ENCODE data around the gene AMHR2. TPM values are rescaled to one million over a fixed set of nuclear protein-coding genes. Genes with fewer than 3 reads are reported as not detected.
"Not testable (repeated sequence)": the region's sequence is repeated elsewhere in the genome, so short reads cannot be mapped to it uniquely, and the experiment has no call there.

AMHR2 gene
- under 1 TPM in 1 of 4 donors, not detected in 3; 0.23 TPM for total RNA-seq

GRCh38 chr12:53423597-53423996 is at the start of gene AMHR2:
AMHR2 (plus strand) TSS chr12:53423855; CDS start chr12:53423935, 80 bp downstream.
- WGBS: 100% methylated on average over 1 of the region's 1 CpG
- no peak for DNase-seq (ENCODE audit: low spot score in 2 of 2)
- TF ChIP-seq POLR2A (IDR thresholded peaks at IDR 0.05) (no peak), EP300 (IDR thresholded peaks at IDR 0.05) (no peak), POLR2AphosphoS5 (IDR thresholded peaks at IDR 0.05) (no peak), CTCF (IDR thresholded peaks at IDR 0.05) (no peak)
- no peak within 1 kb of the TSS for H3K27ac ChIP-seq
- H3K27me3 ChIP-seq: no peaks in the 10 kb centered on the region
- no peak within 1 kb of the TSS for H3K4me3 ChIP-seq
- peaks cover 8% of the 10 kb centered on the region for H3K4me1 ChIP-seq
- no peaks in the 10 kb centered on the region for H3K36me3 ChIP-seq
- H3K9me3 ChIP-seq: no peaks in the 10 kb centered on the region

GRCh38 chr12:53374277-53374676 is 49.4 kb upstream of the AMHR2 start:
- DNase-seq (ENCODE audit: low spot score in 2 of 2); H3K36me3 ChIP-seq; H3K4me3 ChIP-seq; H3K27me3 ChIP-seq; H3K9me3 ChIP-seq: not testable (repeated sequence)
- Histone ChIP-seq H3K4me1 (peaks cover 49% of the 10 kb centered on the region), H3K27ac (peak overlapping the region; percentile 32)
- 83% methylated on average over 14 of the region's 14 CpGs for WGBS

GRCh38 chr12:53376747-53377146 is 46.9 kb upstream of the AMHR2 start:
- H3K27ac ChIP-seq: no peak overlapping the region
- no peak overlapping the region for H3K4me3 ChIP-seq
- H3K9me3 ChIP-seq: no peaks in the 10 kb centered on the region
- H3K36me3 ChIP-seq: peaks cover 1% of the 10 kb centered on the region
- DNase-seq (ENCODE audit: low spot score in 2 of 2): no peak
- 84% methylated on average over 2 of the region's 2 CpGs for WGBS
- H3K27me3 ChIP-seq: no peaks in the 10 kb centered on the region
- peaks cover 33% of the 10 kb centered on the region for H3K4me1 ChIP-seq
- TF ChIP-seq EP300 (IDR thresholded peaks at IDR 0.05) (no peak), POLR2AphosphoS5 (IDR thresholded peaks at IDR 0.05) (no peak), CTCF (IDR thresholded peaks at IDR 0.05) (no peak), POLR2A (IDR thresholded peaks at IDR 0.05) (no peak)

- H3K9me3 ChIP-seq: no peaks in the 10 kb centered on the region
- no peaks in the 10 kb centered on the region for H3K27me3 ChIP-seq
- no peak overlapping the region for H3K4me3 ChIP-seq
- TF ChIP-seq CTCF (IDR thresholded peaks at IDR 0.05): no peak
- TF ChIP-seq EP300 (IDR thresholded peaks at IDR 0.05): no peak
- TF ChIP-seq POLR2AphosphoS5 (IDR thresholded peaks at IDR 0.05): no peak
- no peak for TF ChIP-seq POLR2A (IDR thresholded peaks at IDR 0.05)
- H3K27ac ChIP-seq: peak overlapping the region; percentile 95
- WGBS: 96% methylated on average over 12 of the region's 12 CpGs
- DNase-seq (ENCODE audit: low spot score in 2 of 2): peak in 1 of 2 donors; percentile 54
- peaks cover 16% of the 10 kb centered on the region for H3K36me3 ChIP-seq
- peaks cover 35% of the 10 kb centered on the region for H3K4me1 ChIP-seq
Observed at GRCh38 chr12:53378222-53378621, 45.4 kb upstream of the AMHR2 start.

- peak overlapping the region; percentile 95 for H3K27ac ChIP-seq
- no peaks in the 10 kb centered on the region for H3K9me3 ChIP-seq
- peak overlapping the region; percentile 55 for H3K4me3 ChIP-seq
- WGBS: 18% methylated on average over 15 of the region's 23 CpGs
- H3K27me3 ChIP-seq: no peaks in the 10 kb centered on the region
- H3K4me1 ChIP-seq: peaks cover 41% of the 10 kb centered on the region
- DNase-seq (ENCODE audit: low spot score in 2 of 2): no peak
- peaks cover 20% of the 10 kb centered on the region for H3K36me3 ChIP-seq
- TF ChIP-seq POLR2A (IDR thresholded peaks at IDR 0.05) (no peak), CTCF (IDR thresholded peaks at IDR 0.05) (no peak), EP300 (IDR thresholded peaks at IDR 0.05) (no peak), POLR2AphosphoS5 (IDR thresholded peaks at IDR 0.05) (no peak)
Observed at GRCh38 chr12:53378724-53379388, 44.8 kb upstream of the AMHR2 start.

Data from suprapubic skin (tissue), 4 donors.